PC-3 (cell line): ENCODE measurements around the gene INSL3. TPM values are rescaled to one million over a fixed set of nuclear protein-coding genes. Genes with fewer than 3 reads are reported as not detected.

ENCODE experiments used
- ATAC-seq: fragments of 200-7000 bp; cut with Tn5 transposase; 2 replicates; pipeline ENCODE4 v1.9.1; 2020; ENCODE audit warnings: mild to moderate bottlenecking, moderate library complexity
- BruUV-seq: library from RNA; stranded (reverse); fragments of 400-500 nt; replicated peaks from 2 replicates; lab custom pipeline; 2021; lab: Mats Ljungman, UMichigan
- CTCF ChIA-PET: fragments of 300-600 bp; sonication (Branson Sonifier 250); formaldehyde crosslinking; loops from one replicate; lab custom pipeline; 2022; ENCODE audit warnings: antibody characterized with exemption; lab: Charles Lee
- POLR2A ChIA-PET: fragments of 300-600 bp; sonication (Branson Sonifier 250); formaldehyde crosslinking; loops from one replicate; lab custom pipeline; 2022; ENCODE audit warnings: antibody characterized with exemption; ENCODE audit not compliant: unreplicated experiment; lab: Charles Lee
- DNase-seq: peaks from one replicate; pipeline ENCODE4 v3.0.0-alpha.2; 2015
- H2AFZ ChIP-seq: fragments of 300-600 bp; sonication (generic); 2 replicates; pipeline ENCODE4 v1.6.0; 2016; ENCODE audit warnings: antibody characterized with exemption, low read length
- H3F3A ChIP-seq: fragments of 300-600 bp; sonication (generic); one replicate; pipeline ENCODE4 v1.6.0; 2017; ENCODE audit warnings: antibody characterized with exemption, low read length, control low read depth, mild to moderate bottlenecking; ENCODE audit not compliant: unreplicated experiment
- H3K27ac ChIP-seq: fragments of 300-600 bp; sonication (generic); 2 replicates; pipeline ENCODE4 v1.5.1; 2016; ENCODE audit warnings: mild to moderate bottlenecking, low read length
- H3K27me3 ChIP-seq: fragments of 300-600 bp; sonication (generic); 2 replicates; pipeline ENCODE4 v1.6.1; 2016; ENCODE audit warnings: low read length, mixed read lengths
- H3K36me3 ChIP-seq: fragments of 300-600 bp; sonication (generic); 2 replicates; pipeline ENCODE4 v1.6.1; 2016; ENCODE audit warnings: low read depth, mixed run types, low read length, mixed read lengths
- H3K4me1 ChIP-seq: fragments of 300-600 bp; sonication (generic); 2 replicates; pipeline ENCODE4 v1.5.1; 2016; ENCODE audit warnings: low read length; ENCODE audit not compliant: insufficient read depth
- H3K4me2 ChIP-seq: fragments of 300-600 bp; sonication (generic); 2 replicates; pipeline ENCODE4 v1.6.0; 2016; ENCODE audit warnings: low read length
- H3K4me3 ChIP-seq: fragments of 300-600 bp; sonication (generic); 2 replicates; pipeline ENCODE4 v1.5.1; 2016; ENCODE audit warnings: mild to moderate bottlenecking, low read length, mixed read lengths
- H3K79me2 ChIP-seq: fragments of 300-600 bp; sonication (generic); 2 replicates; pipeline ENCODE4 v1.6.1; 2017; ENCODE audit warnings: low read length, mixed read lengths
- H3K9ac ChIP-seq: fragments of 300-600 bp; sonication (generic); 2 replicates; pipeline ENCODE4 v1.6.0; 2016; ENCODE audit warnings: mild to moderate bottlenecking, low read length
- H3K9me2 ChIP-seq: fragments of 300-600 bp; sonication (generic); replicated peaks from 2 replicates; pipeline ENCODE4 v1.6.1; 2016; ENCODE audit warnings: mixed run types, low read length, mixed read lengths
- H3K9me3 ChIP-seq: fragments of 300-600 bp; sonication (generic); 2 replicates; pipeline ENCODE4 v1.6.1; 2016; ENCODE audit warnings: low read length, mixed read lengths
- H4K20me1 ChIP-seq: fragments of 300-600 bp; sonication (generic); 2 replicates; pipeline ENCODE4 v1.6.1; 2016; ENCODE audit warnings: low read length, mixed read lengths
- EZH2 ChIP-seq: fragments of 300-600 bp; sonication (generic); IDR thresholded peaks from one replicate; pipeline ENCODE4 v1.6.1; 2017; ENCODE audit warnings: antibody characterized with exemption, mild to moderate bottlenecking, low read length; ENCODE audit not compliant: unreplicated experiment
- EZH2phosphoT487 ChIP-seq: fragments of 300-600 bp; sonication (generic); IDR thresholded peaks from 2 replicates; pipeline ENCODE4 v1.6.1; 2018; ENCODE audit warnings: mild to moderate bottlenecking, antibody characterized with exemption, low read length, borderline replicate concordance
- intact Hi-C: fragments of 100-400 bp; cut with micrococcal nuclease; formaldehyde crosslinking; loops from 2 replicates; pipeline ENCODE4 v1.9.0; 2023
- total RNA-seq: library from RNA; depleted of rRNA; stranded (reverse); fragments of >200 nt; gene quantifications from 2 replicates; pipeline ENCODE4 v1.2.3, GENCODE V29; 2014
- TF ChIP-seq, protein P1 (sequence below): fragments of 300-600 bp; sonication (generic); conservative IDR thresholded peaks from 2 replicates; pipeline ENCODE4 v1.5.1; 2017; ENCODE audit warnings: antibody characterized with exemption, low read depth, mild to moderate bottlenecking, low read length

Gene INSL3
- total RNA-seq, 1 experiment from 2014 or later = not detected

DNA sequence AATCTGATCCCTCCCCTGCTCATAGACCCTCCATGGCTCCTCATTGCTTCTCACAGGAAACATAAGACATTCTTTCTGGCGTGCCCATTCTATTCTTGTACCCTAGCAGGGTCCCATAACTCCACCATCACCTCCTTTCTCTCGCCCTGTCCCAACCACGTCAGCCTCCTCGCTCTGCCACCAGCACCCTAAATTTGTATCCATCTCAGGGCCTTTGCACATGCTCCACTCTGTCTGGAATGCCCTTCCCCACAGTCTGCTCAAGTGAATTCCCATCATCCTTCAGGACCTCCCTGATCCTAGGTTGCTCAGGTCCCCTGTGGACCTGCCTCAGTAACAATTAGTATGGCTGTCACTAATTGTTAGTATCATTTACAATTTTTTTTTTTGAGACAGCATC is 15.9 kb downstream of the INSL3 start:
- POLR2A ChIA-PET = no interaction called here
- no peak overlapping the region for H3K4me3 ChIP-seq
- ATAC-seq (no peak), DNase-seq (no peak)
- H3K9ac ChIP-seq = no peak overlapping the region
- H3K27ac ChIP-seq = no peak overlapping the region
- CTCF ChIA-PET = no interaction called here
- H3K79me2 ChIP-seq = peaks cover 76% of the 10 kb centered on the region
- H4K20me1 ChIP-seq = no peaks in the 10 kb centered on the region
- H3K4me2 ChIP-seq = no peak overlapping the region
- no peaks in the 10 kb centered on the region for H3K9me3 ChIP-seq
- intact Hi-C loops = no loop called here
- H3K36me3 ChIP-seq = peaks cover 19% of the 10 kb centered on the region; the same call in 1 of the 2 replicates
- no peaks in the 10 kb centered on the region for H3K27me3 ChIP-seq
- no TSS peak for BruUV-seq
- no peak overlapping the region for H2AFZ ChIP-seq
- peaks cover 1% of the 10 kb centered on the region; the same call in 1 of the 2 replicates for H3K4me1 ChIP-seq
- H3F3A ChIP-seq = no peaks in the 10 kb centered on the region
- TF ChIP-seq EZH2 = no peak
- TF ChIP-seq EZH2phosphoT487 = no peak
- TF ChIP-seq, protein P1, sequence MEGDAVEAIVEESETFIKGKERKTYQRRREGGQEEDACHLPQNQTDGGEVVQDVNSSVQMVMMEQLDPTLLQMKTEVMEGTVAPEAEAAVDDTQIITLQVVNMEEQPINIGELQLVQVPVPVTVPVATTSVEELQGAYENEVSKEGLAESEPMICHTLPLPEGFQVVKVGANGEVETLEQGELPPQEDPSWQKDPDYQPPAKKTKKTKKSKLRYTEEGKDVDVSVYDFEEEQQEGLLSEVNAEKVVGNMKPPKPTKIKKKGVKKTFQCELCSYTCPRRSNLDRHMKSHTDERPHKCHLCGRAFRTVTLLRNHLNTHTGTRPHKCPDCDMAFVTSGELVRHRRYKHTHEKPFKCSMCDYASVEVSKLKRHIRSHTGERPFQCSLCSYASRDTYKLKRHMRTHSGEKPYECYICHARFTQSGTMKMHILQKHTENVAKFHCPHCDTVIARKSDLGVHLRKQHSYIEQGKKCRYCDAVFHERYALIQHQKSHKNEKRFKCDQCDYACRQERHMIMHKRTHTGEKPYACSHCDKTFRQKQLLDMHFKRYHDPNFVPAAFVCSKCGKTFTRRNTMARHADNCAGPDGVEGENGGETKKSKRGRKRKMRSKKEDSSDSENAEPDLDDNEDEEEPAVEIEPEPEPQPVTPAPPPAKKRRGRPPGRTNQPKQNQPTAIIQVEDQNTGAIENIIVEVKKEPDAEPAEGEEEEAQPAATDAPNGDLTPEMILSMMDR = no peak
- H3K9me2 ChIP-seq = no peaks in the 10 kb centered on the region

DNA sequence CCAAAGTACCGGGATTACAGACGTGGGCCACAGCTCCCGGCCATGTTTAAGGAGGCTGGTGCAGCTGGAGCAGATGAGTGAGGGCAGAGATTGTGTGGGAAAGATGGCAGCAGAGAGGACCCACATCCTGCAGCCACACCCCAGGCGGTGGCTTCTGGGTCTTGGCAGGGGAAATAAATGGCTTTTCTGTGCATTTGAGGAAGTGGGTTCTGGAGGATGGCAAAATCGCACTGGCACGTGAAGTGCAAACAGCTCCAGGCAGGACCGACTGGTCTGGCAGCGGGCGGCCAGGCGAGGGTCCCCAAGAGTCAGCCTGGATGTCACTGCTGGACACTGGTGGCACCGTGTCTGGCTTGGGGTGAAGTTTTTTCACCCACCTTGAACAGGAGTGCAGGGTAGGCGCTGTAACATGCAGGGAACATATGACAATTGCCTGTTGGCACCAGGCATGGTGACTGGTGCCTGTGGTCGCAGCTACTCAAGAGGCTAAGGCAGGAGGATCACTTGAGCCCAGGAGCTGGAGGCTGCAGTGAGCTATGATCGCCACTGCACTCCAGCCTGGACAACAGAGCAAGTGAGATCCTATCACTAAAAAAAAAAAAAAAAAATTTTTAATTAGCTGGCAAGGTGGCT is 17.9 kb downstream of the INSL3 start:
- CTCF ChIA-PET = interaction anchor here (1.1 kb wide), 1 partner anchor 56 kb away, joined by 4 read pairs; no protein-coding TSS in a partner anchor
- Histone ChIP-seq H3K27ac (no peak overlapping the region), H3K4me2 (no peak overlapping the region), H3K27me3 (no peaks in the 10 kb centered on the region), H3K4me1 (peaks cover 9% of the 10 kb centered on the region; the same call in 1 of the 2 replicates), H3K9me2 (no peaks in the 10 kb centered on the region), H3K9me3 (no peaks in the 10 kb centered on the region), H4K20me1 (no peaks in the 10 kb centered on the region), H3K79me2 (peaks cover 91% of the 10 kb centered on the region), H3F3A (no peaks in the 10 kb centered on the region), H3K4me3 (no peak overlapping the region), H3K36me3 (peaks cover 5% of the 10 kb centered on the region; the same call in 1 of the 2 replicates), H2AFZ (no peak overlapping the region), H3K9ac (no peak overlapping the region)
- POLR2A ChIA-PET = no interaction called here
- BruUV-seq = no TSS peak
- DNase-seq (no peak), ATAC-seq (no peak; the same call in 1 of the 2 replicates)
- no peak for TF ChIP-seq EZH2
- TF ChIP-seq, protein P1 = no peak
- TF ChIP-seq EZH2phosphoT487 = no peak
- intact Hi-C loops = no loop called here
